ENCODE measurements around the gene AGR3.

DNA sequence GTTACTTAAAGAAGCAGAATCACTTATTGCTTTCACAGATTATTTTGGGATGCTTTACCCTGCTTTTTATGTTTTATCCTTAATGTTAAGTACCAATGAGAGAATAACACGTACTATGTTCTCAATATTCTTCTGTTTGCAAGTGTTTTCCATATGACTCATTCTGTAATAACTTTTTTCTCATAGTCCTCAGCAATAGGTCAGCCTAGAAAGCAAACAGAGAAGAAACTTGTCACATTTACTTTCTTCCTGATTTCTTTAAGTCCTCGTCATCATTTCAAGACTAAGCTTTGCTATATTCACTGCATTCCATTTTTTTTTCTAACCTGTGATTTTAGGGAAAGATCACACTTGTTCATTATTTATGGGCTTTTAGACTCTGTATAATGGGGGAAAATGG is 70.2 kb downstream of the AGR3 start:
- TF ChIP-seq ARNT (IDR thresholded peaks at IDR 0.05) = no peak
- TF ChIP-seq SP1 (IDR thresholded peaks at IDR 0.05) = no peak
- TF ChIP-seq BHLHE40 (IDR thresholded peaks at IDR 0.05; ENCODE audit: borderline replicate concordance) = no peak
